Measurements from ENCODE around the gene KIZ.

KIZ gene

GRCh38 chr20:21104921-21105320 lies 21.0 kb upstream of the KIZ start:
- DNase-seq (ENCODE audit: low read depth in 2 of 2): no peak

- no peak for DNase-seq (ENCODE audit: low read depth in 2 of 2)
These were observed 20.3 kb upstream of the KIZ start for GRCh38 chr20:21105429-21106170.

DNA sequence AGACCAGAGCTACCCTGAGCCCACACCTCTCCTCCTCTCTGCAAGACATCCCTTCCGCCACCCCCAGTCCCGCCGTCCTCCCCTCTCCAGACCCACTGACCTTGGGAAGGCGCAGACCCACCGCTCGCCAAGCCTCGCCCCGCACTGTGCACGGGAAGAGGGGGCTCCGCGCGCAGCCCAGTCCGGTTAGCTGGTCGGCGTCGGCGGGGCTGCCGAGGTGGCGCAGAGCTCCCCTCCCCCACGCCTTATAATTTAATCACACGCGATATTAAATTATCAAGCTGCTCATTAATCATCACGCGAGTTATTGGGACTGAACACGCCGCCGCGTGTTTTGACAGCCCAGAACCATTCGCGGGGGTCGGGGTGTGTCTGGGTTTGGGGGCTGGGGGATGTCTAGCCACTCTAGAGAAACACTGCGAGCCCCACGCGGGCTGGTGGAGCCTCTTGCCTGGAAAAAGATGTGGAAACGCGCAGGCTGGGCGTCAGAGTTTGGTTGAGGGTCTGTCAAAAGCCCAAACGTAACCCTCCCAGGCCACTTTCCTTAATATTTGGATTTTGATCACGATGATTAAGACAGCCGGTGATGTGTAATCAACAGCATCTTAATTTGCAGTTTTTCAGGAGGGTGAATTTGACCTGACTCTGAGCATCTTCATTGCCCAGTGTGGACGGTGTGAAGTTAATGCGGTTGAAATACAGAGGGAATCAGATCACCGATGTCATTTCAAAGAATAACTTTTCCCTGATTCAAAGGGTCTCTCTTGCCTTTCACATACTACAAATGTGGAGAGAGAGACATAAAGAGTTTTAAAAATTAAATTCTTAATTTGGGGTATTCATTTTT lies 19.5 kb upstream of the KIZ start, which contains the start of gene LINC00237:
TSS of gene LINC00237 (minus strand) at position 188 of the 847 bp plus-strand sequence.
- DNase-seq (ENCODE audit: low read depth in 2 of 2): no peak

DNA sequence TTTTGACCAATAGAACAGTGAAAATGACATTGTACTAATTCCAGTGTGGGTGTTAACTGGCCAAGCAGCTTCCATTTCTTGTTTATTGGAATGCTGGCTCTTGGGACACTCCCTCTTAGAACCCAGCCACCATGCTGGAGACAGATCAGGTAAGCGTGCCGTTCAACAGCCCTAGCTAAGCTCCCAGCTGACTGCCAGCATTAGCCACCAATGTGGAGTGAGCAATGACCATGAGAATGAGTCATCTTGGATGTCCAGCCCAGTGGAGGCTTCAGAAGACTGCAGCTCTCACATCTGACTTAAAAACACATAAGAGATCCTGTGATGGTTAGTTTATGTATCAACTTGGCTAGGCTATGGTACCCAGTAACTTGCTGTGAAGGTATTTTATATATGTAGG lies 16.7 kb upstream of the KIZ start:
- DNase-seq (ENCODE audit: low read depth in 2 of 2): no peak

GRCh38 chr20:21110811-21111210 lies 15.1 kb upstream of the KIZ start:
- DNase-seq (ENCODE audit: low read depth in 2 of 2): no peak

- no peak for DNase-seq (ENCODE audit: low read depth in 2 of 2)
These were observed 14.5 kb upstream of the KIZ start for GRCh38 chr20:21111416-21111815.

GRCh38 chr20:21113697-21114096 lies 12.2 kb upstream of the KIZ start:
- no peak for DNase-seq (ENCODE audit: low read depth in 2 of 2)

- DNase-seq (ENCODE audit: low read depth in 2 of 2): no peak
These were observed 11.3 kb upstream of the KIZ start for GRCh38 chr20:21114584-21114983.

GRCh38 chr20:21117521-21117920 lies 8.4 kb upstream of the KIZ start:
- DNase-seq (ENCODE audit: low read depth in 2 of 2): no peak

DNA sequence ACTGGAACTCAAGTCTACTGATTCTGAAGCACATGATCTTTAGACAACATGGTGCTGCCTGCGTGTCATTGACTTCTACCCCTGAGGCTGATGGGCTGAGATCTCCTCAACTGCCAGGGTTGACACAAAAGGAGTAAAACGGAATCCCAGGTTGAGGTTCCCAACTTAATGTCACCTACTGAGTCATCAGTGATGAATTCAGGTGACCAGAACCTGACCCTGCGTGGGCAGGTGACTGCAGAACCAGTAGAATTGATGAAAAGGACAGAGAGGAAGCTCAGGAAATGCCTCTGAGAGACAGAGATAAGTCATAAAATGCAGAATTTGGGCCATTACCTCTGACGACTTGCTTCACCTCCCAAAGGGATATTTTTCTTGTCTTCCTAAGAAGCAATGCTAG lies 7.7 kb upstream of the KIZ start:
- DNase-seq (ENCODE audit: low read depth in 2 of 2): no peak

- DNase-seq (ENCODE audit: low read depth in 2 of 2): no peak
These were observed 7.1 kb upstream of the KIZ start for GRCh38 chr20:21118782-21119181.

GRCh38 chr20:21124190-21124589 lies 1.7 kb upstream of the KIZ start:
- DNase-seq (ENCODE audit: low read depth in 2 of 2): no peak

DNA sequence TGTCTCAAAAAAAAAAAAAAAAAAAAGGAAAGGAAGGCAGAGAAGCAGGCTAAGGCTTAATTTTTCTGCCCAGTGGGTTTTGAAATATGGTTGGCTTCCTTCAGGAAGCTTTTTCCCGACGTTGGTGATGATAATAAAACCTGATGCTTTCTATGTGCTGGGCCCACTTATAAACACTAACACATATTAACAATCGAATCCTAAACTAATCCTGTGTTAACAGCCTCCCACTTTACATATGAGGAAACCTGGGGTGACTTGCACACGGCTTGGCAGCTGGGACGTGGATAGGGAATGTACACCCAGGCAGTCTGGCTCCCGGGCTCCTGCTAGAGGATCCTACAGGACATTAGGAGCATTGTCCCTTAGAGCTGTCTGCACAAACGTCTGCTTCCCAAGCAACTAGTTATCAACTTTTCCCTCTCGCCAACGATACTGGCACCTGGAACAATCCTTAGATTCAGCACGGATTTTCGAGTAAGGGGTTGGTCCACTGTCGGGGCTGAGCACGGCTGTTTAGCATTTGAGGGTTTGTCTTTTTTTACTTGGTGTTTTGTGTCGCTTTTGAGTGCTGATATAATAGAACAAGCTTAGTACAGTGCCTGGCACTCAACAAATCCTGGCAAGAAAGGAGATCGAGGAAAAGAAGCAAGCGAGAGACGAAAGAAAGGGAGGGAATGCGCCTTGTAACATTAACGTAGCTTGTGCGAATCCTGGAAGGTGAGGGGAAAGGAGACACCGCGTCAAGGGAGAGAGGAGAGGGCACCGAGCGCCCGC lies 622 bp upstream of the KIZ start:
- DNase-seq (ENCODE audit: low read depth in 2 of 2): no peak

GRCh38 chr20:21126581-21126870 lies 644 bp downstream of the KIZ start:
- DNase-seq (ENCODE audit: low read depth in 2 of 2): no peak

- DNase-seq (ENCODE audit: low read depth in 2 of 2): no peak
These were observed 1.5 kb downstream of the KIZ start for GRCh38 chr20:21127201-21127981.

DNA sequence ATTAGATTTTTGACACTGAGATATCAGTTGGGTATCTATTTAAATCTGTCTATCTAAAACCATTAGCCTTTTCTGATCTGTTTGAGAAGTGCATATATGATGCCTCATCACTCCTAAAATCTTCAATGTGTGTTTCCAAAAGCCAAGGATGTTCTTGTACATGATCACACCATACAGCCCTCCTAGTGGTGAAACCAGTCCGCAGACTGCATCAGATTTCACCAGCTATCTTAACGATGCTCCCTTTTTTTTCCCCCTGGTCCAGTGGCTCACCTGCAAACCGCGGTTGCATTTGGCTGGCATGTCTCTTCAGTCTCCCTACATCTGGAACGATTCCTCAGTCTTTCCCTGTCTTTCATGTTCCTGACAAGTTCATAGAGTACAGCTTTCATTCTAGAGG lies 4.0 kb downstream of the KIZ start:
- DNase-seq (ENCODE audit: low read depth in 2 of 2): no peak

GRCh38 chr20:21133404-21133803 lies 7.5 kb downstream of the KIZ start:
- DNase-seq (ENCODE audit: low read depth in 2 of 2): no peak

DNA sequence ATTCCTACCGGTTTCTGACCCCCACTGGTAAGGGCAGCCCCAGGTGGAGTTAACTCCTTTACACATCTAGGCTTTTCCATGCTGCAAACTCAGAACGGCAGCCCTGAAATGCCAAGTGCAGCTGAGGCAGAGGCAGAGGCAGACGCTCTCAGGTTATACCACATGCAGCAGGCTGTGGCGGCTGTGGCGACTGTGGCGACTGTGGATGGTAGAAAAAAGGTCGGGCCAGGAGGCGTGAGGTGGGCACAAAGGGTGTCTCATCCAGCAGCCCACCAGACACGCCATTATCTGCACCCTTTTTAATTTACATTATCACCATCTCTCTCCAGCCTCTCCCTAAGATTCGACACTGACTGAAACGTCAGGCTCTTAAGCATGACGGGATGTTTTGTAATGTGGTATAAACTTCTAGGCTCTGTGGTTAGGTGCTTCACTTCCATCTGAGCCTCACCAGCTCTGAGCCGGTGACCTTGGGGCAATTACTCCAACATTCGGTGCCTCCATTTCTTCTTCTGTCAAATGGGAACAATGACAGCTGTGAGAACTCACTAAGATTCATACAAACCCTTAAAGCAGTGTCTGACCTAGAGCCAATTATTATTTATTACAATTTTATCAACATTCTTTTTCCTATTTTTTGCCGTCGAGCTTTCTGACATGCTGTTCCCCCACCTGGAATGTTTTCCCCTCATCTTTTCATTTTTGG lies 8.2 kb downstream of the KIZ start:
- no peak for DNase-seq (ENCODE audit: low read depth in 2 of 2)

GRCh38 chr20:21134883-21135493 lies 9.1 kb downstream of the KIZ start:
- no peak for DNase-seq (ENCODE audit: low read depth in 2 of 2)

- no peak for DNase-seq (ENCODE audit: low read depth in 2 of 2)
These were observed 10.3 kb downstream of the KIZ start for GRCh38 chr20:21136015-21136732.
